Transverse colon (tissue), 3 donors: ENCODE data around the gene TCEAL4.

Source experiments
- POLR2A ChIP-seq: fragments of 450-650 bp; IDR thresholded peaks from one replicate; pipeline ENCODE4 v1.6.1; 2016; ENCODE audit warnings: antibody characterized with exemption, mild to moderate bottlenecking, moderate library complexity
- TF ChIP-seq, protein P1 (sequence below), 5 experiments: fragments of 200-600 bp in 3 of 5; fragments of 450-650 bp in 2 of 5; sonication (generic) in 3 of 5; IDR thresholded peaks; 1 replicate in 2 of 5; 2 replicates in 3 of 5; pipeline ENCODE4 v1.5.1; 2016 to 2017; ENCODE audit warnings: antibody characterized with exemption in 5 of 5, inconsistent platforms in 3 of 5, mild to moderate bottlenecking in 2 of 5, moderate library complexity in 1 of 5

DNA sequence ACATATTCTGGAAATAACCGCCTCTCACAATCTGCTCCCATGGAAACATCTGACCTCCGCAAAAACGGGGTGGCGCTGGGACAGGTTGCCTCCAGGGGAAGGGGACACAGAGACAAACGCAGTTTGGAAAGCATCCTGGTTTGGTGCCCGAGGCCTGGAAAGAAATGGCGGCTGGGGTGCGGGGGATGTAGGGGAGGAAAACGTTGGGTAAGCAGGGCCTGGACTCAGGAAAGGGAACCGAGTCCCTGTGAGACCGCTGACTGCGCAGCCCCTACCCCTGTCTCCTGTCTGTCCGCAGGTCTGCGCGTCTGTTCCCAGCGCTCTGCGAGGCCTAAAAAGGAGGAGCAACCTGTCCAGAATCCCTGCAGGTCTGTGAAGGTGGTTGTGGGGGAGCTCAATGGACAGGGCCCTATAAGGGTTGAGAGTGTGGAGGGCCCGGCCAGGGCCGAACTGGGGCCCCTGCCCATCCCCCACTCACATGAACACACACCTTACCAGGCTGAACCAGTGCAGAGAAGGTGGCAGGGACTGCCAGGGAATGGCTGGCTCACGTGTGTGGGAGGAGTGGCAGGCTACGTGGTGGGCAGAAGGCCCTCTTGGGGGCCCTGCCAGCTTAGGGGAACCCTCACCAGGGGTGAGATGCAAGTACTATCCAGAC, 23.1 kb downstream of the TCEAL4 start:
- no peak for TF ChIP-seq POLR2A
- TF ChIP-seq, protein P1, sequence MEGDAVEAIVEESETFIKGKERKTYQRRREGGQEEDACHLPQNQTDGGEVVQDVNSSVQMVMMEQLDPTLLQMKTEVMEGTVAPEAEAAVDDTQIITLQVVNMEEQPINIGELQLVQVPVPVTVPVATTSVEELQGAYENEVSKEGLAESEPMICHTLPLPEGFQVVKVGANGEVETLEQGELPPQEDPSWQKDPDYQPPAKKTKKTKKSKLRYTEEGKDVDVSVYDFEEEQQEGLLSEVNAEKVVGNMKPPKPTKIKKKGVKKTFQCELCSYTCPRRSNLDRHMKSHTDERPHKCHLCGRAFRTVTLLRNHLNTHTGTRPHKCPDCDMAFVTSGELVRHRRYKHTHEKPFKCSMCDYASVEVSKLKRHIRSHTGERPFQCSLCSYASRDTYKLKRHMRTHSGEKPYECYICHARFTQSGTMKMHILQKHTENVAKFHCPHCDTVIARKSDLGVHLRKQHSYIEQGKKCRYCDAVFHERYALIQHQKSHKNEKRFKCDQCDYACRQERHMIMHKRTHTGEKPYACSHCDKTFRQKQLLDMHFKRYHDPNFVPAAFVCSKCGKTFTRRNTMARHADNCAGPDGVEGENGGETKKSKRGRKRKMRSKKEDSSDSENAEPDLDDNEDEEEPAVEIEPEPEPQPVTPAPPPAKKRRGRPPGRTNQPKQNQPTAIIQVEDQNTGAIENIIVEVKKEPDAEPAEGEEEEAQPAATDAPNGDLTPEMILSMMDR (IDR thresholded peaks at IDR 0.05) = no peak
